Measurements from ENCODE around the gene MAP4K2. TPM values are rescaled to one million over a fixed set of nuclear protein-coding genes. Genes with fewer than 3 reads are reported as not detected.

MAP4K2 gene
- total RNA-seq, 1 experiment from 2014 or later, result 46.5 TPM

DNA sequence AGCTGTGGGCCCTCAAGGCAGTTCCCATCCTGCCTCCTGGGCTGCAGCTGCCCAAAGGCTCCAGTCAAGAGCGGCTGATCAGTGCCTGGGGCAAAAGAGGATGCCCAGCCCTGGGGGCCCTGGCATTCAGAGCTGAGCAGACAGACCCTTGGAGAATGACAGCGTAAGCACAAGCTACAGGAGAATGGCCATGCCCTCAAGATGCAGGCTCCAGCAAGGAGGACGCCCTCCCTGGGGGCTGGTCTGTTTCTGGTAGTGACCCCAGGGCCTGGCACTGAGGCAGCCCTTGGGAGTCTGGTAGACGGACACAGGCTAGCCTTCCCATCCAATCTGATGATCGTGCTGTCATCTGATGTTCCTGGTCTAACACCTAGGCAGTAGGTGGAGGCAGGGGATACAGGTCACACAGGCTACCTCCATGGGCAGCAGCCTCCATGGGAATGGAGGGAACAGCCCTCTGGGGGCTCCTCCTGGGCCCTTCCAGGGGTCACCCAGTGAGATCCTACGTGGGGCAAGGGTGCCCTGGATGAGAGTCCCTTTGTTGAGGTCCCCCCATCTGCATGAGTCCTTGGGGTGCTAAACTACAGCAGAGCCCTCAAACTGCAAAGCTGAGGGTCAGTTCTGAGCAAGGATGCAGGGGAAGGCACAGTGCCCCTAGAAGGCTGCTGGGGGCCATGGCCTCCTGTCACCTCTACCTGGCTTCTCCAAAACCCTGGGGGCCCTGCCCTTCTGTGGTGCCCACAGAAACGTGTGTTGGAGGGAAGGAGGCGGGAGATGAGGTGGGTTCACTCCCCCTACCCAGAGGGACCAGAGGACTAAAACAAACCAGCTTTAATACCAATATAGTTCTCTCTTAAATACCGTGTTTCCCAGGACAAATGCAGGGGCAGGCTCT, 14.4 kb downstream of the MAP4K2 start:
- no TSS peak for BruUV-seq (replicated peaks)
- intact Hi-C loops (cut with micrococcal nuclease; ENCODE audit: unreplicated experiment), result loop anchor here (10.0 kb wide), 1 partner anchor 326 kb away; the partner anchor contains the start of genes TM7SF2 and ZNHIT2

DNA sequence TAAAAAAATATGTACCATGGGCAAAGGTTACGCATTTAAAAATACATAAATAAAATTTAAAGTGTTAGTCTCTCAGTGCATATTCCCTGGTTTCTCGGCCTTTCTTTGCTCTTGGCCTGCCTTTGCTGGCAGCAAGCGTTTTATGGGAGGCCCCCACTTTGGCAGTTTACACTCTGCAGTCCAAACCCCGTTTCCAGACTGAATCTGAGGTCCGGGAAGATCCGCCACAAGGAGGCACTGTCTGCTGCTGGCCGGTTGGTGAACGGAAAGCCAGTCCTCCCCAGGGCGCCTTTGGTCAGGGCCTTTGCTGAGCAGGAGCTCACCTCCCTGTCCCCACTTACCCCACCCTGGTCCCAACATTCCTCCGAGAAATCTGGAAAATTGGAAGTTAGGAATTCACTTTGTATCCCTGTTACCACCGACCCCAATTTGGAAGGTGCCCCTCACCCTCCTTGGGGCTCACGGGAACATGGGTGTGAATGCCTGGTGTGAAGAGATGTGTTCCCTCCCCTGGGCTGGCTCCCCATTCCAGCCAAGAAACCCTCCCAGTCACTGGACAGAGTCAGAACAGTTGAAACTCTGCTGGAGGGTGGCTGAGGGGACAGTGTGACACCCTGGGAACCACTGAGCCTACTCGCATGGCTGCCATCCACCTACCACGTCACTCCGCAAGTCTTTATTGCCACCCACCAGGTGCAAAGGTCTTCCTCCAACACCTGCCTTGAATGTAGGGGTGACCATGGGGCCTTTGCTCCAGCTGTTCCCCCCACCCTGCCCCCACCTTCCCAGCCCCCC, 15.3 kb downstream of the MAP4K2 start:
- intact Hi-C loops (cut with micrococcal nuclease; ENCODE audit: unreplicated experiment), result loop anchor here (10.0 kb wide), 1 partner anchor 327 kb away; the partner anchor contains the start of genes TM7SF2 and ZNHIT2
- H3K36me3 ChIP-seq (ENCODE audit: insufficient read depth, low read length, poor library complexity, severe bottlenecking), result peaks cover 4% of the 10 kb centered on the region
- DNase-seq (ENCODE audit: low spot score), result peak; percentile 55
- no peaks in the 10 kb centered on the region for H3K4me1 ChIP-seq (ENCODE audit: insufficient read depth, low read length, poor library complexity, severe bottlenecking)
- H3K9me3 ChIP-seq (ENCODE audit: low read depth, low read length, poor library complexity, severe bottlenecking), result no peaks in the 10 kb centered on the region
- H3K27me3 ChIP-seq (replicated peaks; ENCODE audit: insufficient read depth, low read depth, low read length, poor library complexity), result no peaks in the 10 kb centered on the region
- no peak overlapping the region for H3K4me3 ChIP-seq (ENCODE audit: low read depth, low read length, poor library complexity, severe bottlenecking)
- no peak overlapping the region for H3K27ac ChIP-seq (ENCODE audit: low read depth, low read length, poor library complexity, severe bottlenecking)
- ChIA-PET CTCF (interaction anchor here (0.8 kb wide), 1 partner anchor 12 kb away, joined by 4 read pairs; no protein-coding TSS in a partner anchor), POLR2A (ENCODE audit: low non-redundant PET) (no interaction called here)
- no peak for TF ChIP-seq EZH2 (IDR thresholded peaks at IDR 0.05; ENCODE audit: borderline replicate concordance, low read depth, low read length, poor library complexity, severe bottlenecking)
- TF ChIP-seq, protein P1, sequence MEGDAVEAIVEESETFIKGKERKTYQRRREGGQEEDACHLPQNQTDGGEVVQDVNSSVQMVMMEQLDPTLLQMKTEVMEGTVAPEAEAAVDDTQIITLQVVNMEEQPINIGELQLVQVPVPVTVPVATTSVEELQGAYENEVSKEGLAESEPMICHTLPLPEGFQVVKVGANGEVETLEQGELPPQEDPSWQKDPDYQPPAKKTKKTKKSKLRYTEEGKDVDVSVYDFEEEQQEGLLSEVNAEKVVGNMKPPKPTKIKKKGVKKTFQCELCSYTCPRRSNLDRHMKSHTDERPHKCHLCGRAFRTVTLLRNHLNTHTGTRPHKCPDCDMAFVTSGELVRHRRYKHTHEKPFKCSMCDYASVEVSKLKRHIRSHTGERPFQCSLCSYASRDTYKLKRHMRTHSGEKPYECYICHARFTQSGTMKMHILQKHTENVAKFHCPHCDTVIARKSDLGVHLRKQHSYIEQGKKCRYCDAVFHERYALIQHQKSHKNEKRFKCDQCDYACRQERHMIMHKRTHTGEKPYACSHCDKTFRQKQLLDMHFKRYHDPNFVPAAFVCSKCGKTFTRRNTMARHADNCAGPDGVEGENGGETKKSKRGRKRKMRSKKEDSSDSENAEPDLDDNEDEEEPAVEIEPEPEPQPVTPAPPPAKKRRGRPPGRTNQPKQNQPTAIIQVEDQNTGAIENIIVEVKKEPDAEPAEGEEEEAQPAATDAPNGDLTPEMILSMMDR (conservative IDR thresholded peaks at IDR 0.05; ENCODE audit: low read depth, low read length), result peak; percentile 88
- BruUV-seq (replicated peaks), result no TSS peak

More for the DNA sequence above, 14.4 kb downstream of the MAP4K2 start:
- Histone ChIP-seq H3K36me3 (ENCODE audit: insufficient read depth, low read length, poor library complexity, severe bottlenecking) (peaks cover 4% of the 10 kb centered on the region), H3K9me3 (ENCODE audit: low read depth, low read length, poor library complexity, severe bottlenecking) (no peaks in the 10 kb centered on the region), H3K27ac (ENCODE audit: low read depth, low read length, poor library complexity, severe bottlenecking) (no peak overlapping the region), H3K4me1 (ENCODE audit: insufficient read depth, low read length, poor library complexity, severe bottlenecking) (no peaks in the 10 kb centered on the region), H3K4me3 (ENCODE audit: low read depth, low read length, poor library complexity, severe bottlenecking) (no peak overlapping the region), H3K27me3 (replicated peaks; ENCODE audit: insufficient read depth, low read depth, low read length, poor library complexity) (no peaks in the 10 kb centered on the region)
- no peak for TF ChIP-seq EZH2 (IDR thresholded peaks at IDR 0.05; ENCODE audit: borderline replicate concordance, low read depth, low read length, poor library complexity, severe bottlenecking)
- TF ChIP-seq, protein P1 (conservative IDR thresholded peaks at IDR 0.05; ENCODE audit: low read depth, low read length), result no peak
- ChIA-PET CTCF (interaction anchor here (0.8 kb wide), 1 partner anchor 12 kb away, joined by 4 read pairs; no protein-coding TSS in a partner anchor), POLR2A (ENCODE audit: low non-redundant PET) (no interaction called here)
- no peak for DNase-seq (ENCODE audit: low spot score)

DNA sequence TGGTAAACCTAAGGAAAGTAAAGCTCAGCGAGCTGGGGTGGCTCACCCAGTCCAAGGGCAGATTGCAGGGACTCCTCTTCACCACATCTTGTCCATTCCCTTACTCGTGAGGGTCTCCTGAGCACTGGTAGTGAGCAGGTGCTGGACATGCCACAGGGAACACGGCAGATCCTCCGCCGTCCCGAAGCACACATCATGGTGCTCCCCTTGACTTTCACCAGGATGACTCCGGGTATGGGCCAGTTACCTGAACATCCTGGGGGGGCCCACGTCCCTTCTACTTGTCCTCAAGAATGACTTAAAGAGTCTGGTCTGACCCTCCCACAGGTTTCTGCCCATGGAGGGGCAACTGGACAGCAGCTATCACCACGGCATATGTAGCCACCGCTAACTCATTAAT, 16.7 kb downstream of the MAP4K2 start:
- intact Hi-C loops (cut with micrococcal nuclease; ENCODE audit: unreplicated experiment), result loop anchor here (10.0 kb wide), 1 partner anchor 328 kb away; the partner anchor contains the start of genes TM7SF2 and ZNHIT2
- CTCF ChIA-PET, result no interaction called here
- BruUV-seq (replicated peaks), result no TSS peak

More for the DNA sequence above, 16.7 kb downstream of the MAP4K2 start:
- Histone ChIP-seq H3K4me1 (ENCODE audit: insufficient read depth, low read length, poor library complexity, severe bottlenecking) (no peaks in the 10 kb centered on the region), H3K27ac (ENCODE audit: low read depth, low read length, poor library complexity, severe bottlenecking) (no peak overlapping the region), H3K36me3 (ENCODE audit: insufficient read depth, low read length, poor library complexity, severe bottlenecking) (peaks cover 4% of the 10 kb centered on the region), H3K4me3 (ENCODE audit: low read depth, low read length, poor library complexity, severe bottlenecking) (no peak overlapping the region), H3K9me3 (ENCODE audit: low read depth, low read length, poor library complexity, severe bottlenecking) (no peaks in the 10 kb centered on the region), H3K27me3 (replicated peaks; ENCODE audit: insufficient read depth, low read depth, low read length, poor library complexity) (no peaks in the 10 kb centered on the region)
- DNase-seq (ENCODE audit: low spot score), result no peak
- POLR2A ChIA-PET (ENCODE audit: low non-redundant PET), result no interaction called here
- no peak for TF ChIP-seq EZH2 (IDR thresholded peaks at IDR 0.05; ENCODE audit: borderline replicate concordance, low read depth, low read length, poor library complexity, severe bottlenecking)
- TF ChIP-seq, protein P1 (conservative IDR thresholded peaks at IDR 0.05; ENCODE audit: low read depth, low read length), result no peak
